H9 (cell line): ENCODE measurements around the gene HIP1R. TPM values are rescaled to one million over a fixed set of nuclear protein-coding genes. Genes with fewer than 3 reads are reported as not detected.

Experiments used
- DNase-seq: peaks from one replicate; pipeline ENCODE4 v3.0.0-alpha.2; 2017
- H2AFZ ChIP-seq: one replicate; pipeline ENCODE4 v1.6.1; 2013; ENCODE audit warnings: mild to moderate bottlenecking, low read length, control low read depth, moderate library complexity
- H2AK5ac ChIP-seq: 2 replicates; pipeline ENCODE4 v1.6.1; 2013; ENCODE audit warnings: low read length, control low read depth, mixed read lengths; ENCODE audit not compliant: insufficient read length
- H2BK120ac ChIP-seq: one replicate; pipeline ENCODE4 v1.6.1; 2013; ENCODE audit warnings: low read depth, mild to moderate bottlenecking, low read length, control low read depth, inconsistent platforms; ENCODE audit not compliant: poor library complexity, severe bottlenecking
- H2BK12ac ChIP-seq: 2 replicates; pipeline ENCODE4 v1.6.1; 2013; ENCODE audit warnings: low read length, control low read depth, mixed read lengths, low read depth; ENCODE audit not compliant: insufficient read length
- H2BK15ac ChIP-seq: 2 replicates; pipeline ENCODE4 v1.6.1; 2013; ENCODE audit warnings: low read depth, low read length, control low read depth
- H2BK20ac ChIP-seq: one replicate; pipeline ENCODE4 v1.6.1; 2013; ENCODE audit warnings: low read depth, mild to moderate bottlenecking, low read length, control low read depth, inconsistent platforms; ENCODE audit not compliant: poor library complexity, severe bottlenecking
- H2BK5ac ChIP-seq: 2 replicates; pipeline ENCODE4 v1.6.1; 2013; ENCODE audit warnings: low read length, control low read depth, mixed read lengths; ENCODE audit not compliant: insufficient read length
- H3K14ac ChIP-seq: 2 replicates; pipeline ENCODE4 v1.6.1; 2013; ENCODE audit warnings: low read length, control low read depth; ENCODE audit not compliant: insufficient read depth
- H3K18ac ChIP-seq: 2 replicates; pipeline ENCODE4 v1.6.1; 2013; ENCODE audit warnings: low read depth, mild to moderate bottlenecking, mixed read lengths, low read length, control low read depth; ENCODE audit not compliant: insufficient read length
- H3K23ac ChIP-seq: 2 replicates; pipeline ENCODE4 v1.6.1; 2013; ENCODE audit warnings: low read length, control low read depth, mixed read lengths, low read depth; ENCODE audit not compliant: insufficient read length
- H3K23me2 ChIP-seq: 2 replicates; pipeline ENCODE4 v1.6.1; 2013; ENCODE audit warnings: low read depth, mild to moderate bottlenecking, mixed read lengths, low read length, control low read depth; ENCODE audit not compliant: insufficient read length, poor library complexity, severe bottlenecking
- H3K27ac ChIP-seq: 2 replicates; pipeline ENCODE4 v1.5.1; 2013; ENCODE audit warnings: low read length, control low read depth, mixed read lengths, low read depth; ENCODE audit not compliant: insufficient read length
- H3K27me3 ChIP-seq: 2 replicates; pipeline ENCODE4 v1.6.1; 2013; ENCODE audit warnings: low read length, control low read depth, inconsistent platforms; ENCODE audit not compliant: insufficient read depth
- H3K4ac ChIP-seq: 2 replicates; pipeline ENCODE4 v1.6.1; 2013; ENCODE audit warnings: low read depth, mild to moderate bottlenecking, control low read depth, inconsistent platforms, low read length, moderate library complexity
- H3K4me1 ChIP-seq: 2 replicates; pipeline ENCODE4 v1.6.1; 2013; ENCODE audit warnings: low read length, control low read depth, inconsistent platforms; ENCODE audit not compliant: insufficient read depth
- H3K4me2 ChIP-seq: 2 replicates; pipeline ENCODE4 v1.6.1; 2013; ENCODE audit warnings: low read length, control low read depth, mixed read lengths; ENCODE audit not compliant: insufficient read length, insufficient read depth
- H3K56ac ChIP-seq: 2 replicates; pipeline ENCODE4 v1.6.1; 2013; ENCODE audit warnings: low read depth, mild to moderate bottlenecking, mixed read lengths, low read length, control low read depth; ENCODE audit not compliant: insufficient read length
- H3K79me1 ChIP-seq: 2 replicates; pipeline ENCODE4 v1.6.1; 2013; ENCODE audit warnings: low read depth, mild to moderate bottlenecking, moderate library complexity, low read length, control low read depth, inconsistent platforms; ENCODE audit not compliant: insufficient read depth, poor library complexity, severe bottlenecking
- H3K79me2 ChIP-seq: 2 replicates; pipeline ENCODE4 v1.6.1; 2013; ENCODE audit warnings: low read length, control low read depth, inconsistent platforms; ENCODE audit not compliant: insufficient read depth
- H3K9ac ChIP-seq: 2 replicates; pipeline ENCODE4 v1.6.1; 2013; ENCODE audit warnings: low read length, control low read depth, mixed read lengths; ENCODE audit not compliant: insufficient read length; ENCODE audit errors: extremely low read depth
- H3K9me3 ChIP-seq: one replicate; pipeline ENCODE4 v1.6.1; 2013; ENCODE audit warnings: low read depth, low read length, inconsistent platforms; ENCODE audit not compliant: control insufficient read depth
- H3T11ph ChIP-seq: one replicate; pipeline ENCODE4 v1.6.1; 2013; ENCODE audit warnings: mild to moderate bottlenecking, low read length, control low read depth, inconsistent platforms
- H4K20me1 ChIP-seq: one replicate; pipeline ENCODE4 v1.6.1; 2013; ENCODE audit not compliant: control insufficient read depth, insufficient read length, insufficient read depth
- H4K5ac ChIP-seq: 2 replicates; pipeline ENCODE4 v1.6.1; 2013; ENCODE audit warnings: low read depth, mild to moderate bottlenecking, mixed read lengths, low read length, control low read depth; ENCODE audit not compliant: insufficient read length
- H4K8ac ChIP-seq: replicated peaks from 2 replicates; pipeline ENCODE4 v1.6.1; 2013; ENCODE audit warnings: low read length, control low read depth, mixed read lengths, low read depth; ENCODE audit not compliant: insufficient read length
- H4K91ac ChIP-seq: 2 replicates; pipeline ENCODE4 v1.6.1; 2013; ENCODE audit warnings: low read depth, mild to moderate bottlenecking, moderate library complexity, mixed read lengths, low read length, control low read depth; ENCODE audit not compliant: insufficient read length
- H3K27ac Mint-ChIP-seq, 3 experiments: 2 replicates in 2 of 3; 3 replicates in 1 of 3; pipeline ENCODE4 v1.8.0; 2020 to 2021; ENCODE audit warnings: mixed read lengths in 3 of 3, mild to moderate bottlenecking in 1 of 3, moderate library complexity in 1 of 3
- H3K27me3 Mint-ChIP-seq: 2 replicates; pipeline ENCODE4 v1.8.0; 2021; ENCODE audit warnings: low read depth, mild to moderate bottlenecking, moderate library complexity, mixed read lengths
- H3K36me3 Mint-ChIP-seq, 3 experiments: 2 replicates in 2 of 3; 3 replicates in 1 of 3; pipeline ENCODE4 v1.8.0; 2020 to 2021; ENCODE audit warnings: low read depth in 3 of 3, mixed read lengths in 3 of 3; ENCODE audit not compliant: insufficient read depth in 1 of 3
- H3K4me1 Mint-ChIP-seq, 2 experiments: 2 replicates each; pipeline ENCODE4 v1.8.0; 2020; ENCODE audit warnings: mixed read lengths in 2 of 2
- H3K4me3 Mint-ChIP-seq, 2 experiments: 2 replicates in 1 of 2; 3 replicates in 1 of 2; pipeline ENCODE4 v1.8.0; 2020 to 2021; ENCODE audit warnings: mild to moderate bottlenecking in 2 of 2, mixed read lengths in 2 of 2, moderate library complexity in 1 of 2
- H3K9me3 Mint-ChIP-seq, 2 experiments: 2 replicates in 1 of 2; 3 replicates in 1 of 2; pipeline ENCODE4 v1.8.0; 2020; ENCODE audit warnings: mild to moderate bottlenecking in 2 of 2, mixed read lengths in 2 of 2, moderate library complexity in 1 of 2
- WGBS: extraction: QIAGEN DNeasy Blood & Tissue Kit; methylation state at CpG from one replicate; pipeline ENCODE4 v1.1.7; 2013; ENCODE audit warnings: missing lambda C conversion rate, low lambda C conversion rate, mixed read lengths; ENCODE audit not compliant: insufficient read length; ENCODE audit errors: extremely low coverage; 5-methylcytosine and 5-hydroxymethylcytosine counted together
- total RNA-seq: library from RNA; stranded (reverse); gene quantifications from 2 replicates; pipeline ENCODE4 v1.2.1, GENCODE V29; 2021
- TF ChIP-seq, protein P1 (sequence below): fragments of 200-600 bp; sonication (generic); conservative IDR thresholded peaks from 3 replicates; pipeline ENCODE4 v1.8.0; 2021; ENCODE audit warnings: antibody characterized with exemption, mild to moderate bottlenecking

HIP1R gene
- total RNA-seq, 1 experiment from 2014 or later = 17.4 TPM

DNA sequence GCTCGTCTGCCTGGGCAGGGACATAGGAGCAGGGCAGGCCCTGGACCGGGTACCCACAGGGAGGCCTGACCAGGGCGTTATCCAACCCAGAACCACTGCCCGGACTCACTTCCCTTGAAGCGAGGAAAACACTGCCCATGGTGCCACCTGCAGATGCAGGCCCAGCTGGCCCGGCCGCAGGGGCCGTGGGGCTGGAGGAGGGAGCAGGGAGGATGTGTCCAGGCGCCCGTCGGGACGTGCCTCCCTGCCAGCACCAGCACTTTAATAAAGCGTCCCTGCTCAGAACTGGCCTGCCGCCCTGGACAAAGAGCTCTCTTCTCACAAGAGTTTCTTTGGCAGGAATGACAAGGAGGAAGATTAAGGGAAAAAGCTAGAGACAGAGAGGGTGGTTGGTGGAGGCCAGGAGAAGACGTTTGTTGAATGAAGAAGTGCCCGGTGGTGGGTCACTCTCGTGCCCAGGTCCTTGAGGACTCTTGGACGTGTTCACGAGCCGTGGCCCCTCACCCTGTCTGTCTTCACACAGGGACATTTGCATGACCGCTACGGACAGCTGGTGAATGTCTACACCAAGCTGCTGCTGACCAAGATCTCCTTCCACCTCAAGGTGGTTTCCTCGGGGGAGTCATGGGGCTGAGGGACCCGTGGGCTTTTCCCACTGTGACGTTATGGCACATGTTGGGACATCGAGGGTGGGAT, 14.2 kb downstream of the HIP1R start:
- Mint-ChIP-seq H3K4me3 (no peak overlapping the region), H3K27ac (no peak overlapping the region), H3K27me3 (peaks cover 4% of the 10 kb centered on the region), H3K9me3 (no peaks in the 10 kb centered on the region), H3K36me3 (no peaks in the 10 kb centered on the region), H3K4me1 (peaks cover 3 to 4% of the 10 kb centered on the region in 2 experiments; a peak in 3 of 4 replicates)
- H3K27me3 ChIP-seq = no peaks in the 10 kb centered on the region
- no peaks in the 10 kb centered on the region for H3K79me2 ChIP-seq
- no peak overlapping the region for H4K91ac ChIP-seq
- no peak overlapping the region for H3T11ph ChIP-seq
- H3K4me2 ChIP-seq = no peak overlapping the region
- no peak overlapping the region for H2BK20ac ChIP-seq
- no peak overlapping the region for H3K4ac ChIP-seq
- H4K20me1 ChIP-seq = no peaks in the 10 kb centered on the region
- no peak overlapping the region for H3K18ac ChIP-seq
- DNase-seq = no peak
- TF ChIP-seq, protein P1, sequence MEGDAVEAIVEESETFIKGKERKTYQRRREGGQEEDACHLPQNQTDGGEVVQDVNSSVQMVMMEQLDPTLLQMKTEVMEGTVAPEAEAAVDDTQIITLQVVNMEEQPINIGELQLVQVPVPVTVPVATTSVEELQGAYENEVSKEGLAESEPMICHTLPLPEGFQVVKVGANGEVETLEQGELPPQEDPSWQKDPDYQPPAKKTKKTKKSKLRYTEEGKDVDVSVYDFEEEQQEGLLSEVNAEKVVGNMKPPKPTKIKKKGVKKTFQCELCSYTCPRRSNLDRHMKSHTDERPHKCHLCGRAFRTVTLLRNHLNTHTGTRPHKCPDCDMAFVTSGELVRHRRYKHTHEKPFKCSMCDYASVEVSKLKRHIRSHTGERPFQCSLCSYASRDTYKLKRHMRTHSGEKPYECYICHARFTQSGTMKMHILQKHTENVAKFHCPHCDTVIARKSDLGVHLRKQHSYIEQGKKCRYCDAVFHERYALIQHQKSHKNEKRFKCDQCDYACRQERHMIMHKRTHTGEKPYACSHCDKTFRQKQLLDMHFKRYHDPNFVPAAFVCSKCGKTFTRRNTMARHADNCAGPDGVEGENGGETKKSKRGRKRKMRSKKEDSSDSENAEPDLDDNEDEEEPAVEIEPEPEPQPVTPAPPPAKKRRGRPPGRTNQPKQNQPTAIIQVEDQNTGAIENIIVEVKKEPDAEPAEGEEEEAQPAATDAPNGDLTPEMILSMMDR = no peak
- no peak overlapping the region for H3K23ac ChIP-seq
- no peaks in the 10 kb centered on the region for H3K79me1 ChIP-seq
- WGBS = no CpG with 5 or more reads among the region's 26 CpGs
- no peak overlapping the region for H3K56ac ChIP-seq
- H4K5ac ChIP-seq = no peak overlapping the region
- no peak overlapping the region for H2AFZ ChIP-seq
- no peak overlapping the region for H3K27ac ChIP-seq
- no peaks in the 10 kb centered on the region for H3K23me2 ChIP-seq
- no peak overlapping the region for H2BK120ac ChIP-seq
- no peak overlapping the region for H2BK12ac ChIP-seq
- H2BK15ac ChIP-seq = no peak overlapping the region
- H4K8ac ChIP-seq = no peak overlapping the region
- H2BK5ac ChIP-seq = no peak overlapping the region
- H3K14ac ChIP-seq = no peak overlapping the region
- H3K4me1 ChIP-seq = no peaks in the 10 kb centered on the region
- H3K9me3 ChIP-seq = no peaks in the 10 kb centered on the region
- no peak overlapping the region for H3K9ac ChIP-seq
- no peak overlapping the region for H2AK5ac ChIP-seq
